ENCODE data around the gene ITM2C.

DNA sequence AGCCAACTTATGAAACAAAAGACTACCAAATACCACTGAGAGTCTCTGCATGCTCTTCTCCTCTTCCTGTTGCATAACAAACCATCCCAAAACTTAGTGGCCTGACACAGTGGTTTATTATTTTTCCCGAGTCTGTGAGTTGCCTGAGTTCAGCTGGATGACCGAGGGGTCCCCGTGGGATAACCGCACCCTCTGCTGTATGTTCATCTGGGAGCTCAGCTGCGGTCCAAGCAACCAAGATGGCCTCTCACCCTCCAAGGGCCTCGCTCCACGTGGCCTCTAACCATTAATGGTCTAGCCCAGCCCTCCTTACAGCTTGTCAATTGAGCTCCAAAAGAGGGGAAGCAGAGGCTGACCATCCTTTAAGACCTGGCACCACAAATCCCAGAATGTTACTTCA is 17.1 kb downstream of the ITM2C start:
- TF ChIP-seq, protein P1, sequence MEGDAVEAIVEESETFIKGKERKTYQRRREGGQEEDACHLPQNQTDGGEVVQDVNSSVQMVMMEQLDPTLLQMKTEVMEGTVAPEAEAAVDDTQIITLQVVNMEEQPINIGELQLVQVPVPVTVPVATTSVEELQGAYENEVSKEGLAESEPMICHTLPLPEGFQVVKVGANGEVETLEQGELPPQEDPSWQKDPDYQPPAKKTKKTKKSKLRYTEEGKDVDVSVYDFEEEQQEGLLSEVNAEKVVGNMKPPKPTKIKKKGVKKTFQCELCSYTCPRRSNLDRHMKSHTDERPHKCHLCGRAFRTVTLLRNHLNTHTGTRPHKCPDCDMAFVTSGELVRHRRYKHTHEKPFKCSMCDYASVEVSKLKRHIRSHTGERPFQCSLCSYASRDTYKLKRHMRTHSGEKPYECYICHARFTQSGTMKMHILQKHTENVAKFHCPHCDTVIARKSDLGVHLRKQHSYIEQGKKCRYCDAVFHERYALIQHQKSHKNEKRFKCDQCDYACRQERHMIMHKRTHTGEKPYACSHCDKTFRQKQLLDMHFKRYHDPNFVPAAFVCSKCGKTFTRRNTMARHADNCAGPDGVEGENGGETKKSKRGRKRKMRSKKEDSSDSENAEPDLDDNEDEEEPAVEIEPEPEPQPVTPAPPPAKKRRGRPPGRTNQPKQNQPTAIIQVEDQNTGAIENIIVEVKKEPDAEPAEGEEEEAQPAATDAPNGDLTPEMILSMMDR (IDR thresholded peaks at IDR 0.05) = no peak
- TF ChIP-seq EZH2 (IDR thresholded peaks at IDR 0.05; ENCODE audit: borderline replicate concordance, insufficient read depth, low read depth, low read length, poor library complexity, severe bottlenecking) = no peak
